Thymus (tissue), 14 donors: ENCODE data around the gene RPS15A. TPM values are rescaled to one million over a fixed set of nuclear protein-coding genes. Genes with fewer than 3 reads are reported as not detected.
A peak's percentile ranks its signal among the peaks of the same experiment; 100 is the strongest.

Source experiments
- DNase-seq, 9 donors: peaks; one replicate each; pipeline ENCODE4 v3.0.0-alpha.2; 2013; ENCODE audit warnings: low spot score in 9 of 9, low read depth in 6 of 9, missing footprints in 1 of 9
- H3K27ac ChIP-seq, 2 donors: one replicate each; pipeline ENCODE4 v1.5.1; 2013; ENCODE audit warnings: control low read depth in 1 of 2, low read depth in 1 of 2, low read length in 1 of 2, mild to moderate bottlenecking in 1 of 2, moderate library complexity in 1 of 2
- H3K27me3 ChIP-seq, 2 donors: one replicate each; pipeline ENCODE4 v1.5.1; 2013; ENCODE audit warnings: low read length in 1 of 2; ENCODE audit not compliant: control insufficient read depth in 2 of 2, insufficient read depth in 1 of 2
- H3K36me3 ChIP-seq, 2 donors: one replicate each; pipeline ENCODE4 v1.5.1; 2013; ENCODE audit warnings: low read length in 1 of 2, mild to moderate bottlenecking in 1 of 2, moderate library complexity in 1 of 2; ENCODE audit not compliant: control insufficient read depth in 2 of 2, insufficient read depth in 2 of 2
- H3K4me1 ChIP-seq, 2 donors: one replicate each; pipeline ENCODE4 v1.5.1; 2013; ENCODE audit warnings: low read length in 2 of 2; ENCODE audit not compliant: control insufficient read depth in 2 of 2, insufficient read depth in 2 of 2
- H3K4me3 ChIP-seq, 2 donors: one replicate each; pipeline ENCODE4 v1.5.1; 2013; ENCODE audit warnings: low read length in 2 of 2, control low read depth in 1 of 2, mild to moderate bottlenecking in 1 of 2
- H3K9me3 ChIP-seq, 2 donors: one replicate each; pipeline ENCODE4 v1.5.1; 2013; ENCODE audit warnings: low read length in 1 of 2, mild to moderate bottlenecking in 1 of 2; ENCODE audit not compliant: control insufficient read depth in 2 of 2, insufficient read depth in 1 of 2
- WGBS: extraction: QIAGEN DNeasy Blood & Tissue Kit; methylation state at CpG from one replicate; pipeline ENCODE4 v1.1.7; 2013; 5-methylcytosine and 5-hydroxymethylcytosine counted together
- long read RNA-seq, 10 donors: transcript quantifications; one replicate each; lab custom pipeline, GENCODE V29; 2026
- polyA plus RNA-seq: library from polyadenylated mRNA; stranded (reverse); fragments of 200-250 nt; gene quantifications from one replicate; pipeline ENCODE4 v1.2.3, GENCODE V29; 2013
- total RNA-seq: library from RNA; stranded (reverse); fragments of 120-200 nt; gene quantifications from one replicate; pipeline ENCODE4 v1.2.4, GENCODE V29; 2013
- donor health status: healthy.

Gene RPS15A
- 6,149 TPM for total RNA-seq
- polyA plus RNA-seq = 6,819 TPM
- long read RNA-seq, donor 1, transcript RPS15A-201 (5 exons, 2,203 nt) = minor isoform, 20 of 333 reads
- long read RNA-seq, donor 1, transcript RPS15A-203 (5 exons, 525 nt) = major isoform, 229 of 333 reads
- long read RNA-seq, donor 1, partial matches to known transcripts = 82 of 333 reads
- long read RNA-seq, donor 1, other reads (novel, unspliced or antisense) = 0 of 333 reads
- long read RNA-seq, donor 2 = 0 reads
- long read RNA-seq, donor 3, transcript RPS15A-201 (5 exons, 2,203 nt) = minor isoform, 375 of 5,803 reads
- long read RNA-seq, donor 3, transcript RPS15A-212 (6 exons, 589 nt) = minor isoform, 14 of 5,803 reads
- long read RNA-seq, donor 3, transcript RPS15A-206 (3 exons, 1,022 nt) = minor isoform, 15 of 5,803 reads
- long read RNA-seq, donor 3, transcript RPS15A-203 (5 exons, 525 nt) = major isoform, 3,842 of 5,803 reads
- long read RNA-seq, donor 3, partial matches to known transcripts = 1,492 of 5,803 reads
- long read RNA-seq, donor 3, other reads (novel, unspliced or antisense) = 38 of 5,803 reads
- long read RNA-seq, donor 4, transcript RPS15A-201 (5 exons, 2,203 nt) = minor isoform, 66 of 1,488 reads
- long read RNA-seq, donor 4, transcript RPS15A-203 (5 exons, 525 nt) = major isoform, 1,019 of 1,488 reads
- long read RNA-seq, donor 4, transcript RPS15A-209 (2 exons, 606 nt) = minor isoform, 5 of 1,488 reads
- long read RNA-seq, donor 4, transcript RPS15A-212 (6 exons, 589 nt) = minor isoform, 5 of 1,488 reads
- long read RNA-seq, donor 4, partial matches to known transcripts = 383 of 1,488 reads
- long read RNA-seq, donor 4, other reads (novel, unspliced or antisense) = 0 of 1,488 reads
- long read RNA-seq, donor 5, transcript RPS15A-212 (6 exons, 589 nt) = minor isoform, 15 of 7,069 reads
- long read RNA-seq, donor 5, transcript RPS15A-209 (2 exons, 606 nt) = minor isoform, 25 of 7,069 reads
- long read RNA-seq, donor 5, transcript RPS15A-203 (5 exons, 525 nt) = major isoform, 5,087 of 7,069 reads
- long read RNA-seq, donor 5, transcript RPS15A-201 (5 exons, 2,203 nt) = minor isoform, 355 of 7,069 reads
- long read RNA-seq, donor 5, partial matches to known transcripts = 1,488 of 7,069 reads
- long read RNA-seq, donor 5, other reads (novel, unspliced or antisense) = 69 of 7,069 reads
- long read RNA-seq, donor 6, transcript RPS15A-209 (2 exons, 606 nt) = minor isoform, 9 of 2,021 reads
- long read RNA-seq, donor 6, transcript RPS15A-201 (5 exons, 2,203 nt) = minor isoform, 85 of 2,021 reads
- long read RNA-seq, donor 6, transcript RPS15A-212 (6 exons, 589 nt) = minor isoform, 6 of 2,021 reads
- long read RNA-seq, donor 6, transcript RPS15A-203 (5 exons, 525 nt) = major isoform, 1,457 of 2,021 reads
- long read RNA-seq, donor 6, partial matches to known transcripts = 455 of 2,021 reads
- long read RNA-seq, donor 6, other reads (novel, unspliced or antisense) = 0 of 2,021 reads
- long read RNA-seq, donor 7, transcript RPS15A-201 (5 exons, 2,203 nt) = minor isoform, 156 of 3,040 reads
- long read RNA-seq, donor 7, transcript RPS15A-203 (5 exons, 525 nt) = major isoform, 2,051 of 3,040 reads
- long read RNA-seq, donor 7, transcript RPS15A-209 (2 exons, 606 nt) = minor isoform, 8 of 3,040 reads
- long read RNA-seq, donor 7, transcript RPS15A-212 (6 exons, 589 nt) = minor isoform, 10 of 3,040 reads
- long read RNA-seq, donor 7, partial matches to known transcripts = 781 of 3,040 reads
- long read RNA-seq, donor 7, other reads (novel, unspliced or antisense) = 23 of 3,040 reads
- long read RNA-seq, donor 8, transcript RPS15A-201 (5 exons, 2,203 nt) = minor isoform, 34 of 873 reads
- long read RNA-seq, donor 8, transcript RPS15A-203 (5 exons, 525 nt) = major isoform, 665 of 873 reads
- long read RNA-seq, donor 8, partial matches to known transcripts = 166 of 873 reads
- long read RNA-seq, donor 8, other reads (novel, unspliced or antisense) = 0 of 873 reads
- long read RNA-seq, donor 9, transcript RPS15A-203 (5 exons, 525 nt) = major isoform, 1,168 of 1,649 reads
- long read RNA-seq, donor 9, transcript RPS15A-212 (6 exons, 589 nt) = minor isoform, 5 of 1,649 reads
- long read RNA-seq, donor 9, transcript RPS15A-209 (2 exons, 606 nt) = minor isoform, 5 of 1,649 reads
- long read RNA-seq, donor 9, transcript RPS15A-201 (5 exons, 2,203 nt) = minor isoform, 125 of 1,649 reads
- long read RNA-seq, donor 9, partial matches to known transcripts = 338 of 1,649 reads
- long read RNA-seq, donor 9, other reads (novel, unspliced or antisense) = 0 of 1,649 reads
- long read RNA-seq, donor 10, transcript RPS15A-201 (5 exons, 2,203 nt) = minor isoform, 134 of 2,156 reads
- long read RNA-seq, donor 10, transcript RPS15A-203 (5 exons, 525 nt) = major isoform, 1,575 of 2,156 reads
- long read RNA-seq, donor 10, partial matches to known transcripts = 433 of 2,156 reads
- long read RNA-seq, donor 10, other reads (novel, unspliced or antisense) = 0 of 2,156 reads

- Histone ChIP-seq H3K4me1 (peaks cover 18 to 21% of the 10 kb centered on the region in 2 donors), H3K9me3 (no peaks in the 10 kb centered on the region), H3K27me3 (no peaks in the 10 kb centered on the region), H3K27ac (peak within 1 kb of the TSS; percentile 80 to 91), H3K36me3 (peaks cover 57 to 62% of the 10 kb centered on the region in 2 donors), H3K4me3 (peak within 1 kb of the TSS; percentile 82 to 96)
- WGBS = 5% methylated on average over 60 of the region's 60 CpGs
- DNase-seq = peak; percentile 90 to 98 (median 96)
Observed at GRCh38 chr16:18789850-18790706, at the start of gene RPS15A. Gene RPS15A, minus strand, starts transcription at chr16:18790334. Its CDS starts 1,221 bp downstream, at chr16:18789113.

GRCh38 chr16:18839555-18839954, 49.4 kb upstream of the RPS15A start:
- H3K4me3 ChIP-seq = no peak overlapping the region
- peaks cover 66 to 81% of the 10 kb centered on the region in 2 donors for H3K36me3 ChIP-seq
- no peaks in the 10 kb centered on the region for H3K9me3 ChIP-seq
- H3K4me1 ChIP-seq = no peaks in the 10 kb centered on the region
- no peak overlapping the region for H3K27ac ChIP-seq
- 94% methylated on average over 6 of the region's 6 CpGs for WGBS
- no peak for DNase-seq
- H3K27me3 ChIP-seq = no peaks in the 10 kb centered on the region

GRCh38 chr16:18836702-18837101, 46.6 kb upstream of the RPS15A start:
- H3K4me3 ChIP-seq = no peak overlapping the region
- H3K9me3 ChIP-seq = no peaks in the 10 kb centered on the region
- H3K36me3 ChIP-seq = peaks cover 66 to 86% of the 10 kb centered on the region in 2 donors
- H3K27ac ChIP-seq = no peak overlapping the region
- DNase-seq = no peak
- H3K27me3 ChIP-seq = no peaks in the 10 kb centered on the region
- H3K4me1 ChIP-seq = no peaks in the 10 kb centered on the region

GRCh38 chr16:18834864-18835263, 44.7 kb upstream of the RPS15A start:
- Histone ChIP-seq H3K4me1 (no peaks in the 10 kb centered on the region), H3K27me3 (no peaks in the 10 kb centered on the region), H3K27ac (no peak overlapping the region), H3K9me3 (no peaks in the 10 kb centered on the region), H3K4me3 (no peak overlapping the region), H3K36me3 (peaks cover 75 to 84% of the 10 kb centered on the region in 2 donors)
- 88% methylated on average over 4 of the region's 4 CpGs for WGBS
- no peak for DNase-seq

GRCh38 chr16:18833707-18834505, 43.8 kb upstream of the RPS15A start:
- Histone ChIP-seq H3K4me3 (no peak overlapping the region), H3K27me3 (no peaks in the 10 kb centered on the region), H3K9me3 (no peaks in the 10 kb centered on the region), H3K27ac (no peak overlapping the region), H3K36me3 (peaks cover 73 to 83% of the 10 kb centered on the region in 2 donors), H3K4me1 (no peaks in the 10 kb centered on the region)
- DNase-seq = no peak
- 99% methylated on average over 9 of the region's 9 CpGs for WGBS

GRCh38 chr16:18832613-18833012, 42.5 kb upstream of the RPS15A start:
- Histone ChIP-seq H3K27me3 (no peaks in the 10 kb centered on the region), H3K27ac (no peak overlapping the region), H3K36me3 (peaks cover 75 to 80% of the 10 kb centered on the region in 2 donors), H3K4me3 (no peak overlapping the region), H3K4me1 (no peaks in the 10 kb centered on the region), H3K9me3 (no peaks in the 10 kb centered on the region)
- 98% methylated on average over 8 of the region's 8 CpGs for WGBS
- no peak for DNase-seq
